SK-N-MC (cell line): Measurements from ENCODE around the gene SPATA13.
"Not testable (repeated sequence)": the region's sequence is repeated elsewhere in the genome, so short reads cannot be mapped to it uniquely, and the experiment has no call there.

Experiments
- DNase-seq: peaks from one replicate; pipeline ENCODE4 v3.0.0-alpha.2; 2011; ENCODE audit warnings: low read depth, low spot score
- H3K27ac ChIP-seq: fragments of 200-600 bp; sonication (generic); 2 replicates; pipeline ENCODE4 v1.5.1; 2016; ENCODE audit warnings: mixed run types
- H3K36me3 ChIP-seq: fragments of 200-600 bp; sonication (generic); 2 replicates; pipeline ENCODE4 v1.6.1; 2017; ENCODE audit warnings: antibody characterized with exemption, low read length, mixed read lengths; ENCODE audit not compliant: insufficient read depth
- H3K4me3 ChIP-seq: fragments of 200-600 bp; sonication (generic); 2 replicates; pipeline ENCODE4 v1.5.1; 2016
- H3K9ac ChIP-seq: fragments of 200-600 bp; sonication (generic); 2 replicates; pipeline ENCODE4 v1.8.0; 2017; ENCODE audit warnings: mixed run types, mixed read lengths; ENCODE audit not compliant: insufficient read length
- H3K9me3 ChIP-seq: fragments of 200-600 bp; sonication (generic); 2 replicates; pipeline ENCODE4 v1.6.1; 2017; ENCODE audit warnings: low read depth, mild to moderate bottlenecking, antibody characterized with exemption, low read length, moderate library complexity, mixed read lengths
- EZH2 ChIP-seq: fragments of 200-600 bp; sonication (generic); IDR thresholded peaks from one replicate; pipeline ENCODE4 v1.6.1; 2017; ENCODE audit warnings: antibody characterized with exemption
- FOXP2 ChIP-seq: optimal IDR thresholded peaks from 2 replicates; pipeline ENCODE3; 2011; ENCODE audit warnings: mild to moderate bottlenecking, moderate library complexity; ENCODE audit not compliant: insufficient read depth; ENCODE audit errors: extremely low read length, control extremely low read depth
- POLR2AphosphoS5 ChIP-seq: IDR thresholded peaks from 2 replicates; pipeline ENCODE4 v1.6.1; 2012; ENCODE audit warnings: mild to moderate bottlenecking, low read depth, low read length, borderline replicate concordance

SPATA13 gene

GRCh38 chr13:24308068-24308445 is 147.5 kb downstream of the SPATA13 start:
- no peaks in the 10 kb centered on the region for H3K9me3 ChIP-seq
- no peak overlapping the region for H3K9ac ChIP-seq
- TF ChIP-seq EZH2 (no peak), FOXP2 (no peak)
- no peak overlapping the region for H3K27ac ChIP-seq
- H3K36me3 ChIP-seq, result peaks cover 11% of the 10 kb centered on the region; the same call in 1 of the 2 replicates
- no peak for DNase-seq
- H3K4me3 ChIP-seq, result no peak overlapping the region

GRCh38 chr13:24308488-24309020 is 148.0 kb downstream of the SPATA13 start:
- TF ChIP-seq EZH2 (no peak), POLR2AphosphoS5 (no peak), FOXP2 (no peak)
- Histone ChIP-seq H3K36me3 (0 out of 2 replicates have a peak, but pooled peaks cover 11% of the 10 kb centered on the region), H3K9me3 (no peaks in the 10 kb centered on the region), H3K27ac (no peak overlapping the region), H3K9ac (no peak overlapping the region), H3K4me3 (no peak overlapping the region)
- no peak for DNase-seq

GRCh38 chr13:24309300-24309699 is 148.8 kb downstream of the SPATA13 start, which contains the start of gene C1QTNF9:
C1QTNF9 (plus strand) TSS chr13:24309580; CDS start chr13:24316004, 6,424 bp downstream.
- H3K36me3 ChIP-seq, result not testable (repeated sequence)
- peak within 1 kb of the TSS; percentile 48; the same call in 1 of the 2 replicates for H3K27ac ChIP-seq

GRCh38 chr13:24313439-24313838 is 152.9 kb downstream of the SPATA13 start:
- Histone ChIP-seq H3K9ac (no peak overlapping the region), H3K4me3 (no peak overlapping the region), H3K36me3 (no peaks in the 10 kb centered on the region), H3K9me3 (no peaks in the 10 kb centered on the region), H3K27ac (no peak overlapping the region)
- DNase-seq, result no peak
- TF ChIP-seq FOXP2 (no peak), EZH2 (no peak), POLR2AphosphoS5 (no peak)

More at GRCh38 chr13:24309300-24309699, 148.8 kb downstream of the SPATA13 start, which contains the start of gene C1QTNF9:
- DNase-seq, H3K4me3 ChIP-seq, H3K9ac ChIP-seq, H3K9me3 ChIP-seq: not testable (repeated sequence)

GRCh38 chr13:24317835-24318234 is 157.3 kb downstream of the SPATA13 start:
- not testable (repeated sequence) for DNase-seq

GRCh38 chr13:24318878-24319277 is 158.4 kb downstream of the SPATA13 start:
- not testable (repeated sequence) for H3K4me3 ChIP-seq, DNase-seq, H3K27ac ChIP-seq, H3K9ac ChIP-seq, H3K36me3 ChIP-seq, H3K9me3 ChIP-seq

More at GRCh38 chr13:24317835-24318234, 157.3 kb downstream of the SPATA13 start:
- not testable (repeated sequence) for H3K4me3 ChIP-seq, H3K9ac ChIP-seq, H3K36me3 ChIP-seq, H3K9me3 ChIP-seq, H3K27ac ChIP-seq

GRCh38 chr13:24319641-24320040 is 159.1 kb downstream of the SPATA13 start:
- not testable (repeated sequence) for DNase-seq, H3K9ac ChIP-seq, H3K27ac ChIP-seq, H3K9me3 ChIP-seq, H3K36me3 ChIP-seq, H3K4me3 ChIP-seq

- H3K9ac ChIP-seq, H3K36me3 ChIP-seq, DNase-seq, H3K4me3 ChIP-seq, H3K27ac ChIP-seq, H3K9me3 ChIP-seq: not testable (repeated sequence)
Observed at GRCh38 chr13:24321416-24321815, 160.9 kb downstream of the SPATA13 start.

- not testable (repeated sequence) for H3K9me3 ChIP-seq, H3K27ac ChIP-seq, H3K9ac ChIP-seq, H3K4me3 ChIP-seq, DNase-seq, H3K36me3 ChIP-seq
Observed at GRCh38 chr13:24322470-24322869, 161.9 kb downstream of the SPATA13 start.

- Histone ChIP-seq H3K36me3 (no peaks in the 10 kb centered on the region), H3K27ac (no peak overlapping the region), H3K4me3 (no peak overlapping the region), H3K9ac (no peak overlapping the region), H3K9me3 (no peaks in the 10 kb centered on the region)
- no peak for DNase-seq
- no peak for TF ChIP-seq EZH2
Observed at GRCh38 chr13:24323036-24323738, 162.7 kb downstream of the SPATA13 start.
